Measurements from ENCODE around the gene CALY. TPM values are rescaled to one million over a fixed set of nuclear protein-coding genes. Genes with fewer than 3 reads are reported as not detected.

Gene CALY
- polyA plus RNA-seq, 1 of the 3 experiments (the other 2 are of a cell fraction) = 3.3 TPM

- Histone ChIP-seq H4K20me1 (ENCODE audit: insufficient read depth) (no peaks in the 10 kb centered on the region), H3K9ac (no peak overlapping the region), H3K79me2 (ENCODE audit: insufficient read depth) (no peaks in the 10 kb centered on the region), H3K4me3 (ENCODE audit: low read depth in 2 of 2, low read length in 1 of 2) (no peak overlapping the region), H3K27me3 (ENCODE audit: insufficient read depth) (no peaks in the 10 kb centered on the region), H2AFZ (ENCODE audit: low read depth) (no peak overlapping the region), H3K27ac (ENCODE audit: low read depth in 2 of 2, low read length in 1 of 2) (no peak overlapping the region), H3K9me2 (no peaks in the 10 kb centered on the region), H3K4me1 (ENCODE audit: control insufficient read depth in 1 of 2, insufficient read depth in 2 of 2, low read depth in 1 of 2, low read length in 1 of 2) (peaks cover 0 to 24% of the 10 kb centered on the region in 2 experiments; a peak in 1 of 4 replicates), H3K36me3 (replicated peaks in 1 of 2; ENCODE audit: control insufficient read depth in 1 of 2, insufficient read depth in 2 of 2, low read length in 1 of 2) (peaks cover 10 to 41% of the 10 kb centered on the region in 2 experiments), H3K9me3 (no peaks in the 10 kb centered on the region), H3K4me2 (no peak overlapping the region), H3F3A (replicated peaks; ENCODE audit: insufficient read depth) (no peaks in the 10 kb centered on the region)
- POLR2A ChIA-PET = no interaction called here
- WGBS (ENCODE audit: low lambda C conversion rate) = 89% methylated on average over 8 of the region's 13 CpGs
- CTCF ChIA-PET = interaction anchor here (9.1 kb wide), 1 partner anchor 34 kb away, joined by 73 read pairs; no protein-coding TSS in a partner anchor
- no peak for DNase-seq
- TF ChIP-seq TAF1 (IDR thresholded peaks at IDR 0.05; ENCODE audit: borderline replicate concordance, low read depth, low read length) = no peak
- no peak for TF ChIP-seq CTCF (IDR thresholded peaks at IDR 0.05)
- no peak for TF ChIP-seq ELF1 (IDR thresholded peaks at IDR 0.05)
- no peak for TF ChIP-seq CHD2 (IDR thresholded peaks at IDR 0.05; ENCODE audit: low read length, partially characterized antibody)
Observed at GRCh38 chr10:133362846-133363245, 26.1 kb upstream of the CALY start.

GRCh38 chr10:133361773-133362441 is 25.2 kb upstream of the CALY start:
- no peaks in the 10 kb centered on the region for H4K20me1 ChIP-seq (ENCODE audit: insufficient read depth)
- DNase-seq = no peak
- no peak overlapping the region for H3K27ac ChIP-seq (ENCODE audit: low read depth in 2 of 2, low read length in 1 of 2)
- peaks cover 0 to 27% of the 10 kb centered on the region in 2 experiments; a peak in 1 of 4 replicates for H3K4me1 ChIP-seq (ENCODE audit: control insufficient read depth in 1 of 2, insufficient read depth in 2 of 2, low read depth in 1 of 2, low read length in 1 of 2)
- no peaks in the 10 kb centered on the region for H3K9me2 ChIP-seq
- no peaks in the 10 kb centered on the region for H3F3A ChIP-seq (replicated peaks; ENCODE audit: insufficient read depth)
- TF ChIP-seq, protein P1, sequence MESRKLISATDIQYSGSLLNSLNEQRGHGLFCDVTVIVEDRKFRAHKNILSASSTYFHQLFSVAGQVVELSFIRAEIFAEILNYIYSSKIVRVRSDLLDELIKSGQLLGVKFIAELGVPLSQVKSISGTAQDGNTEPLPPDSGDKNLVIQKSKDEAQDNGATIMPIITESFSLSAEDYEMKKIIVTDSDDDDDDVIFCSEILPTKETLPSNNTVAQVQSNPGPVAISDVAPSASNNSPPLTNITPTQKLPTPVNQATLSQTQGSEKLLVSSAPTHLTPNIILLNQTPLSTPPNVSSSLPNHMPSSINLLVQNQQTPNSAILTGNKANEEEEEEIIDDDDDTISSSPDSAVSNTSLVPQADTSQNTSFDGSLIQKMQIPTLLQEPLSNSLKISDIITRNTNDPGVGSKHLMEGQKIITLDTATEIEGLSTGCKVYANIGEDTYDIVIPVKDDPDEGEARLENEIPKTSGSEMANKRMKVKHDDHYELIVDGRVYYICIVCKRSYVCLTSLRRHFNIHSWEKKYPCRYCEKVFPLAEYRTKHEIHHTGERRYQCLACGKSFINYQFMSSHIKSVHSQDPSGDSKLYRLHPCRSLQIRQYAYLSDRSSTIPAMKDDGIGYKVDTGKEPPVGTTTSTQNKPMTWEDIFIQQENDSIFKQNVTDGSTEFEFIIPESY (IDR thresholded peaks at IDR 0.05; ENCODE audit: borderline replicate concordance, low read depth) = no peak
- TF ChIP-seq NRF1 (IDR thresholded peaks at IDR 0.05; ENCODE audit: low read depth, low read length) (no peak), RCOR1 (IDR thresholded peaks at IDR 0.05; ENCODE audit: low read length) (no peak), FOSL2 (IDR thresholded peaks at IDR 0.05; ENCODE audit: borderline replicate concordance, low read depth) (no peak), CTCF (IDR thresholded peaks at IDR 0.05) (no peak), SIN3A (IDR thresholded peaks at IDR 0.05; ENCODE audit: borderline replicate concordance, low read depth, low read length) (no peak), EZH2phosphoT487 (IDR thresholded peaks at IDR 0.05; ENCODE audit: borderline replicate concordance, low read depth) (no peak), ELF1 (IDR thresholded peaks at IDR 0.05) (no peak), TAF1 (IDR thresholded peaks at IDR 0.05; ENCODE audit: borderline replicate concordance, low read depth, low read length) (no peak), NFIC (IDR thresholded peaks at IDR 0.05; ENCODE audit: borderline replicate concordance) (no peak), TEAD4 (IDR thresholded peaks at IDR 0.05; ENCODE audit: borderline replicate concordance, insufficient read depth) (no peak), MXI1 (IDR thresholded peaks at IDR 0.05; ENCODE audit: low read depth, low read length) (no peak), EP300 (IDR thresholded peaks at IDR 0.05; ENCODE audit: borderline replicate concordance in 1 of 2, low read depth in 1 of 2, low read length in 1 of 2) (no peak)
- TF ChIP-seq, protein P2, sequence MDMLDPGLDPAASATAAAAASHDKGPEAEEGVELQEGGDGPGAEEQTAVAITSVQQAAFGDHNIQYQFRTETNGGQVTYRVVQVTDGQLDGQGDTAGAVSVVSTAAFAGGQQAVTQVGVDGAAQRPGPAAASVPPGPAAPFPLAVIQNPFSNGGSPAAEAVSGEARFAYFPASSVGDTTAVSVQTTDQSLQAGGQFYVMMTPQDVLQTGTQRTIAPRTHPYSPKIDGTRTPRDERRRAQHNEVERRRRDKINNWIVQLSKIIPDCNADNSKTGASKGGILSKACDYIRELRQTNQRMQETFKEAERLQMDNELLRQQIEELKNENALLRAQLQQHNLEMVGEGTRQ (IDR thresholded peaks at IDR 0.05; ENCODE audit: borderline replicate concordance, low read depth, low read length) = no peak
- TF ChIP-seq, protein P3, sequence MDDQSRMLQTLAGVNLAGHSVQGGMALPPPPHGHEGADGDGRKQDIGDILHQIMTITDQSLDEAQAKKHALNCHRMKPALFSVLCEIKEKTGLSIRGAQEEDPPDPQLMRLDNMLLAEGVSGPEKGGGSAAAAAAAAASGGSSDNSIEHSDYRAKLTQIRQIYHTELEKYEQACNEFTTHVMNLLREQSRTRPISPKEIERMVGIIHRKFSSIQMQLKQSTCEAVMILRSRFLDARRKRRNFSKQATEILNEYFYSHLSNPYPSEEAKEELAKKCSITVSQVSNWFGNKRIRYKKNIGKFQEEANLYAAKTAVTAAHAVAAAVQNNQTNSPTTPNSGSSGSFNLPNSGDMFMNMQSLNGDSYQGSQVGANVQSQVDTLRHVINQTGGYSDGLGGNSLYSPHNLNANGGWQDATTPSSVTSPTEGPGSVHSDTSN (IDR thresholded peaks at IDR 0.05) = no peak
- ChIA-PET CTCF (interaction anchor here (0.9 to 9.1 kb wide), 4 partner anchors 16 to 47 kb away, joined by 3 to 73 read pairs (median 6); partner anchors contain the start of gene PAOX), POLR2A (interaction anchor here (0.7 to 1.4 kb wide), 5 partner anchors 8 to 34 kb away, joined by 3 to 6 read pairs (median 4); partner anchors contain the start of genes ECHS1 and PRAP1)
- no peak overlapping the region for H3K4me3 ChIP-seq (ENCODE audit: low read depth in 2 of 2, low read length in 1 of 2)
- no peak overlapping the region for H3K9ac ChIP-seq
- no peak overlapping the region for H2AFZ ChIP-seq (ENCODE audit: low read depth)
- no peaks in the 10 kb centered on the region for H3K79me2 ChIP-seq (ENCODE audit: insufficient read depth)
- H3K36me3 ChIP-seq (replicated peaks in 1 of 2; ENCODE audit: control insufficient read depth in 1 of 2, insufficient read depth in 2 of 2, low read length in 1 of 2) = peaks cover 10 to 39% of the 10 kb centered on the region in 2 experiments
- H3K4me2 ChIP-seq = no peak overlapping the region
- no peaks in the 10 kb centered on the region for H3K9me3 ChIP-seq
- no peaks in the 10 kb centered on the region for H3K27me3 ChIP-seq (ENCODE audit: insufficient read depth)
- 86% methylated on average over 18 of the region's 18 CpGs for WGBS (ENCODE audit: low lambda C conversion rate)

Data from SK-N-SH (cell line).